GM12892 (cell line): ENCODE results near the gene PRSS27.

Experiments
- DNase-seq: peaks from one replicate; pipeline ENCODE4 v3.0.0; 2011; ENCODE audit not compliant: insufficient read length
- FAIRE-seq: peaks from 2 replicates; lab custom pipeline; 2011; peaks lifted over from hg19 to GRCh38; lab: Jason Lieb, UNC
- POLR2A ChIP-seq: IDR thresholded peaks from 2 replicates; pipeline ENCODE4 v1.6.1; 2011; ENCODE audit warnings: low read depth, low read length, control low read depth
- POLR2AphosphoS5 ChIP-seq: IDR thresholded peaks from 2 replicates; pipeline ENCODE4 v1.6.1; 2011; ENCODE audit warnings: low read depth, low read length, control low read depth
- TAF1 ChIP-seq: IDR thresholded peaks from 2 replicates; pipeline ENCODE4 v1.6.1; 2011; ENCODE audit warnings: low read depth, mild to moderate bottlenecking, control low read depth, low read length, borderline replicate concordance

PRSS27 gene

GRCh38 chr16:2664574-2664982 is 55.4 kb downstream of the PRSS27 start:
- FAIRE-seq (no peak), DNase-seq (no peak)
- TF ChIP-seq POLR2A: no peak
- TF ChIP-seq TAF1: no peak
- no peak for TF ChIP-seq POLR2AphosphoS5

- TF ChIP-seq POLR2AphosphoS5: no peak
- no peak for TF ChIP-seq TAF1
- no peak for TF ChIP-seq POLR2A
- FAIRE-seq (no peak), DNase-seq (no peak)
Observed at GRCh38 chr16:2663553-2664546, 56.2 kb downstream of the PRSS27 start.
